Spinal cord (tissue), 10 donors: ENCODE results near the gene ERFL. TPM values are rescaled to one million over a fixed set of nuclear protein-coding genes. Genes with fewer than 3 reads are reported as not detected.

Experiments used
- DNase-seq, 6 donors: peaks; one replicate each; pipeline versions ENCODE4 v3.0.0 to v3.0.0-alpha.2; 2013 to 2015; ENCODE audit warnings: low spot score in 6 of 6, low read depth in 4 of 6
- H3K27ac ChIP-seq: one replicate; pipeline ENCODE4 v1.5.1; 2013; ENCODE audit warnings: low read depth, low read length, control low read depth
- H3K27me3 ChIP-seq: one replicate; pipeline ENCODE4 v1.6.1; 2013; ENCODE audit warnings: low read length; ENCODE audit not compliant: control insufficient read depth, insufficient read depth
- H3K36me3 ChIP-seq: one replicate; pipeline ENCODE4 v1.6.1; 2013; ENCODE audit warnings: low read length; ENCODE audit not compliant: control insufficient read depth, insufficient read depth
- H3K4me1 ChIP-seq: one replicate; pipeline ENCODE4 v1.6.1; 2013; ENCODE audit warnings: low read length; ENCODE audit not compliant: control insufficient read depth, insufficient read depth
- H3K4me3 ChIP-seq: one replicate; pipeline ENCODE4 v1.5.1; 2013; ENCODE audit warnings: low read depth, low read length, control low read depth
- H3K9me3 ChIP-seq: one replicate; pipeline ENCODE4 v1.6.1; 2013; ENCODE audit warnings: low read length; ENCODE audit not compliant: control insufficient read depth, insufficient read depth
- WGBS: methylation state at CpG from one replicate; pipeline ENCODE4 v1.1.5; 2013; ENCODE audit warnings: missing lambda C conversion rate; ENCODE audit not compliant: insufficient coverage; 5-methylcytosine and 5-hydroxymethylcytosine counted together
- polyA plus RNA-seq, 2 donors: library from polyadenylated mRNA; unstranded; fragments of 120-200 nt; gene quantifications; one replicate each; pipeline ENCODE4 v1.2.1, GENCODE V29; 2013; ENCODE audit not compliant: insufficient read length in 2 of 2
- total RNA-seq, 2 donors: library from RNA; depleted of rRNA in 1 of 2; stranded (reverse); fragments of 120-200 nt in 1 of 2; fragments of >200 nt in 1 of 2; gene quantifications; one replicate each; pipeline versions ENCODE4 v1.2.3 to v1.2.4, GENCODE V29; 2013 to 2014
- donor health status: healthy.

The ERFL gene
- total and polyA plus RNA-seq, 4 donors: 0.11 to 1.3 (median 0.78) TPM; not detected in 1

GRCh38 chr19:41928754-41929535 is 696 bp upstream of the ERFL start:
- Histone ChIP-seq H3K27ac (no peak overlapping the region), H3K4me3 (no peak overlapping the region), H3K27me3 (peaks cover 94% of the 10 kb centered on the region), H3K36me3 (no peaks in the 10 kb centered on the region), H3K9me3 (no peaks in the 10 kb centered on the region), H3K4me1 (peaks cover 22% of the 10 kb centered on the region)
- DNase-seq: no peak
- 4% methylated on average over 22 of the region's 29 CpGs for WGBS

GRCh38 chr19:41927497-41928192 is 604 bp downstream of the ERFL start:
- Histone ChIP-seq H3K27me3 (peaks cover 92% of the 10 kb centered on the region), H3K4me3 (no peak overlapping the region), H3K9me3 (no peaks in the 10 kb centered on the region), H3K4me1 (peaks cover 21% of the 10 kb centered on the region), H3K27ac (no peak overlapping the region), H3K36me3 (no peaks in the 10 kb centered on the region)
- no peak for DNase-seq
- 6% methylated on average over 23 of the region's 43 CpGs for WGBS

- no peak overlapping the region for H3K4me3 ChIP-seq
- H3K27ac ChIP-seq: no peak overlapping the region
- peaks cover 92% of the 10 kb centered on the region for H3K27me3 ChIP-seq
- H3K36me3 ChIP-seq: no peaks in the 10 kb centered on the region
- peak in 1 of 6 donors; percentile 15 for DNase-seq
- H3K9me3 ChIP-seq: no peaks in the 10 kb centered on the region
- peaks cover 15% of the 10 kb centered on the region for H3K4me1 ChIP-seq
- WGBS: 31% methylated on average over 16 of the region's 16 CpGs
Observed at GRCh38 chr19:41926763-41927496, 1.3 kb downstream of the ERFL start.

- Histone ChIP-seq H3K27ac (no peak overlapping the region), H3K4me1 (peaks cover 15% of the 10 kb centered on the region), H3K9me3 (no peaks in the 10 kb centered on the region), H3K36me3 (no peaks in the 10 kb centered on the region), H3K4me3 (no peak overlapping the region), H3K27me3 (peaks cover 92% of the 10 kb centered on the region)
- WGBS: 11% methylated on average over 26 of the region's 27 CpGs
- DNase-seq: no peak
Observed at GRCh38 chr19:41926028-41926762, 2.1 kb downstream of the ERFL start.

- DNase-seq: no peak
- no peaks in the 10 kb centered on the region for H3K36me3 ChIP-seq
- peaks cover 21% of the 10 kb centered on the region for H3K4me1 ChIP-seq
- H3K9me3 ChIP-seq: no peaks in the 10 kb centered on the region
- WGBS: 52% methylated on average over 7 of the region's 7 CpGs
- H3K27ac ChIP-seq: no peak overlapping the region
- H3K4me3 ChIP-seq: no peak overlapping the region
- H3K27me3 ChIP-seq: peaks cover 92% of the 10 kb centered on the region
Observed at GRCh38 chr19:41925208-41926003, 2.8 kb downstream of the ERFL start.

DNA sequence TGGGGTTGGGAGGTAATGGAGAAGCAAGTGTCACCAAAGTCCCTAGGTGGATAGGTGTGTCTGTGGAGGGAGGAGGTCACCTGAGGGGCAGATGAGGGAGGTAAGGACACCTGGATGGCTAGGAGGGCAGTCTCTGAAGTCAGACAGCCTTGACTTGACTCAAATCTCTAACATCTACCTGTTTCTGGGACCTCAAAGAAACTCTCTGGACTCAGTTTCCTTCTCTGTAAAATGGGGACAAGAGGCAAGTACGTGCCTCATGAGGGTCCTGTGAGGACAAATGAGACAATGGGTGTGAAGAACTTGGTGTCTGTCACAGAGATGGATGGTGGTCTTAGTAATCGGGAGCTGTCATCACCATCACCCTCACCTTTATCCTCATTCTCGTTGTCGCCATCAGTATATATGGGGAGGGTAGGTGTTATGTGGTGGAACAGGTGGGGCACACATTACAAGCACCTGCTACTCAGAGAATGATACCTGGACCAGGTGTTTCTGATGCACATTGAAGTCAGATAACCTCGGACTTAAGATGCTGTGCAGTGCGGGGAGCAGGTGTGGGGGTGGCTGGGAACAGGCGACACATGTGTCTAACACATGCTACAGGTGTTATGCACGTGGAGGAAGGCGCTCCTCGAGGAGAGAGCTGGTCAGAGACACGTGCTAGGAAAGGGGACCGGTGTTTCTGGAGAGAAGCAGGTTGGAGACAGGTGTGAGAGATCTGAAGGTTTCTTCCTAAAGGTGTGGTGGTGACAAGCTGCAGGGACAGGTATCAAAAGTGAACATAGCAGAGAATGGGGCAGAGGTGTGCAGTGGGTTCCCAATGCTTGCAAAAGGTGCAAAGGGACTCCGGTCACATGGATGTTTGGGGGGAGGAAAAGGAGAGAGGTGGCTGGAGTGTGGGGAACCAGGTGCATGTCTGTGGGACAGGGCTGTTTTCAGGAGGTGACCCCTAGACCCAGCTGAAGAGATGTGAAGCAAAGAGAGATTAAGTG is 3.8 kb downstream of the ERFL start:
- H3K4me1 ChIP-seq: peaks cover 21% of the 10 kb centered on the region
- peaks cover 89% of the 10 kb centered on the region for H3K27me3 ChIP-seq
- DNase-seq: no peak
- H3K27ac ChIP-seq: no peak overlapping the region
- WGBS: 53% methylated on average over 9 of the region's 13 CpGs
- H3K4me3 ChIP-seq: no peak overlapping the region
- H3K36me3 ChIP-seq: no peaks in the 10 kb centered on the region
- no peaks in the 10 kb centered on the region for H3K9me3 ChIP-seq

DNA sequence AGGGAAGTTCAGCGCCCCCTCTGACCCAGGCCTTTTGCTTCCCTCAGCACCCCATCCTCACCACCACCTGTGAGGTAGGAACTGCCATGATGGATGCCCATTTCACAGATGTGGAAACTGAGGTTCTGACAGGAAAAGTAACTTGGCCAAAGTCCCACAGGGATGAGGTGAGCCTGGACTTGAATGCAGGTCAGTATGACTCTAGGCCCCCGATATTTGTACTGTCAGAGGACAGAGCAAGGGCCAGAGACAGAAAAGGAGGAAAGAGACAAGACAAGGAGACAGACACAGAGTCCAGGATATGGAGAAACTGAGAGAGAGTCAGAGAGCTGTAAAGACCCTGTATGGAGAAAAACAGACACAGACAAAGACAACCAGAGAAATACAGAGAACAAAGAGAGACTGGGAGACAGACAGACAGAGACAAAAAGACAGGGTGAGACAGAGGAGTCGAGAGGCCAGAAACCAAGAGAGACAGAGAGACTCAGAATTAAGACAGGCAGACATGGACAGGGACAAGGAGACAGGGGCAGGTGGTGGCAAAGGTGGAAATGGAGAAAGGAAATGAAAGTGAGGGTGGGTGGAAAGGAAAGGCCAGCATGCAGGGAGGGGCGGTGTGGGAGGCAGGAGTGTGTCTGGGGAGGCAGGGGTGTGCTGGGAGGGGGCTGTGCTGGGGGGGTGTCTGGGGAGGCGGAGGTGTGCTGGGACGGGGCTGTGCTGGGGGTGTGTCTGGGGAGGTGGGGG is 5.0 kb downstream of the ERFL start:
- no peak overlapping the region for H3K4me3 ChIP-seq
- H3K27ac ChIP-seq: no peak overlapping the region
- no peaks in the 10 kb centered on the region for H3K9me3 ChIP-seq
- H3K27me3 ChIP-seq: peaks cover 86% of the 10 kb centered on the region
- no peak for DNase-seq
- no peaks in the 10 kb centered on the region for H3K36me3 ChIP-seq
- 38% methylated on average over 3 of the region's 6 CpGs for WGBS
- H3K4me1 ChIP-seq: peaks cover 13% of the 10 kb centered on the region

DNA sequence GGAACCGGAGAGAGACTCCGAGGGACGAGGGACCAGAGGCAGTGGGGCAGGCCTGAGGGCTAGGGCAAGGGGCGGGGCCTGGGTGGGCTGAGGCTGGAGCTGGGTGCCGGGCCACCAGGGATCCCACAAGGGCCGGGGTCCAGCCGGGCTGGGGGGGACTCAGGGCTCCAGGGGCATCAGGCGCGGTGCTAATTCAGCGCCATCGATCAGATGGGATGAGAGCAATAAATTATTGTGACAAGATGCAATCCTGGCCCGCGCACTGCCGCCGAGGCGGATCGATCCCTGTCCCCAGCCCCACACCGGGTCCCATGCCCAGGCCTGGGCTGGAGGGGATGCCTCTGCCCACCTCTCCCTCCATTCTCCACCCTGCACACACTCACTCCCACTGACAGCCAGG is 5.7 kb downstream of the ERFL start:
- Histone ChIP-seq H3K4me1 (peaks cover 8% of the 10 kb centered on the region), H3K9me3 (no peaks in the 10 kb centered on the region), H3K4me3 (no peak overlapping the region), H3K27ac (no peak overlapping the region), H3K36me3 (no peaks in the 10 kb centered on the region), H3K27me3 (peaks cover 84% of the 10 kb centered on the region)
- WGBS: 2% methylated on average over 11 of the region's 18 CpGs
- no peak for DNase-seq
